ENCODE data around the gene DIRAS1.

Gene DIRAS1

GRCh38 chr19:2694196-2694595 lies 27.0 kb downstream of the DIRAS1 start:
- H3K27ac ChIP-seq: no peak overlapping the region
- DNase-seq (ENCODE audit: low spot score): no peak
- CTCF ChIA-PET: no interaction called here
- POLR2A ChIA-PET (ENCODE audit: low non-redundant PET): no interaction called here
- no peak for TF ChIP-seq CTCF (conservative IDR thresholded peaks at IDR 0.05; ENCODE audit: low read depth)

- no peak for TF ChIP-seq CTCF (conservative IDR thresholded peaks at IDR 0.05; ENCODE audit: low read depth)
- CTCF ChIA-PET: no interaction called here
These were observed 27.5 kb downstream of the DIRAS1 start for GRCh38 chr19:2693492-2694160.

GRCh38 chr19:2691951-2692350 lies 29.2 kb downstream of the DIRAS1 start:
- no peak for DNase-seq (ENCODE audit: low spot score)
- H3K27ac ChIP-seq: no peak overlapping the region
- TF ChIP-seq CTCF (conservative IDR thresholded peaks at IDR 0.05; ENCODE audit: low read depth): no peak
- ChIA-PET CTCF (interaction anchor here (0.6 kb wide), 1 partner anchor 34 kb away, joined by 3 read pairs; no protein-coding TSS in a partner anchor), POLR2A (ENCODE audit: low non-redundant PET) (no interaction called here)

More at GRCh38 chr19:2693492-2694160, 27.5 kb downstream of the DIRAS1 start:
- POLR2A ChIA-PET (ENCODE audit: low non-redundant PET): interaction anchor here (0.6 kb wide), 1 partner anchor 45 kb away, joined by 8 read pairs; no protein-coding TSS in a partner anchor
- no peak overlapping the region for H3K27ac ChIP-seq
- DNase-seq (ENCODE audit: low spot score): no peak

- ChIA-PET CTCF (no interaction called here), POLR2A (ENCODE audit: low non-redundant PET) (no interaction called here)
- no peak for DNase-seq (ENCODE audit: low spot score)
- TF ChIP-seq CTCF (conservative IDR thresholded peaks at IDR 0.05; ENCODE audit: low read depth): no peak
- no peak overlapping the region for H3K27ac ChIP-seq
These were observed 30.3 kb downstream of the DIRAS1 start for GRCh38 chr19:2690856-2691255.

- DNase-seq (ENCODE audit: low spot score): no peak
- TF ChIP-seq CTCF (conservative IDR thresholded peaks at IDR 0.05; ENCODE audit: low read depth): no peak
- CTCF ChIA-PET: interaction anchor here (0.6 kb wide), 1 partner anchor 9 kb away, joined by 3 read pairs; no protein-coding TSS in a partner anchor
- POLR2A ChIA-PET (ENCODE audit: low non-redundant PET): no interaction called here
- H3K27ac ChIP-seq: no peak overlapping the region
These were observed 34.8 kb downstream of the DIRAS1 start for GRCh38 chr19:2686360-2686759.

GRCh38 chr19:2685204-2685704 lies 35.9 kb downstream of the DIRAS1 start:
- no peak overlapping the region for H3K27ac ChIP-seq
- POLR2A ChIA-PET (ENCODE audit: low non-redundant PET): no interaction called here
- CTCF ChIA-PET: interaction anchor here (0.6 kb wide), 1 partner anchor 64 kb away, joined by 6 read pairs; no protein-coding TSS in a partner anchor
- TF ChIP-seq CTCF (conservative IDR thresholded peaks at IDR 0.05; ENCODE audit: low read depth): no peak
- DNase-seq (ENCODE audit: low spot score): no peak

Measured in RWPE1 (cell line).